Adrenal gland (tissue), 5 donors: ENCODE measurements around the gene VWF.

Experiments
- CTCF ChIP-seq, 6 experiments: fragments of 450-650 bp in 4 of 6; fragments of 200-600 bp in 2 of 6; sonication (generic) in 1 of 6; IDR thresholded peaks; 1 replicate in 5 of 6; 2 replicates in 1 of 6; pipeline versions ENCODE4 v1.5.1 to v1.8.0; 2016 to 2021; ENCODE audit warnings: antibody characterized with exemption in 6 of 6, mild to moderate bottlenecking in 2 of 6, moderate library complexity in 1 of 6
- POLR2A ChIP-seq, 2 donors: fragments of 450-650 bp; IDR thresholded peaks; one replicate each; pipeline ENCODE4 v1.6.1; 2017; ENCODE audit warnings: antibody characterized with exemption in 2 of 2, mild to moderate bottlenecking in 2 of 2, moderate library complexity in 1 of 2
- donor health status: DM: no; HTN: no; CAD: no.

GRCh38 chr12:5960783-5961182 is 163.7 kb downstream of the VWF start:
- TF ChIP-seq CTCF (IDR thresholded peaks at IDR 0.05) (no peak), POLR2A (IDR thresholded peaks at IDR 0.05) (no peak)
